Measurements from ENCODE around the gene ADAM15.

ADAM15 gene

DNA sequence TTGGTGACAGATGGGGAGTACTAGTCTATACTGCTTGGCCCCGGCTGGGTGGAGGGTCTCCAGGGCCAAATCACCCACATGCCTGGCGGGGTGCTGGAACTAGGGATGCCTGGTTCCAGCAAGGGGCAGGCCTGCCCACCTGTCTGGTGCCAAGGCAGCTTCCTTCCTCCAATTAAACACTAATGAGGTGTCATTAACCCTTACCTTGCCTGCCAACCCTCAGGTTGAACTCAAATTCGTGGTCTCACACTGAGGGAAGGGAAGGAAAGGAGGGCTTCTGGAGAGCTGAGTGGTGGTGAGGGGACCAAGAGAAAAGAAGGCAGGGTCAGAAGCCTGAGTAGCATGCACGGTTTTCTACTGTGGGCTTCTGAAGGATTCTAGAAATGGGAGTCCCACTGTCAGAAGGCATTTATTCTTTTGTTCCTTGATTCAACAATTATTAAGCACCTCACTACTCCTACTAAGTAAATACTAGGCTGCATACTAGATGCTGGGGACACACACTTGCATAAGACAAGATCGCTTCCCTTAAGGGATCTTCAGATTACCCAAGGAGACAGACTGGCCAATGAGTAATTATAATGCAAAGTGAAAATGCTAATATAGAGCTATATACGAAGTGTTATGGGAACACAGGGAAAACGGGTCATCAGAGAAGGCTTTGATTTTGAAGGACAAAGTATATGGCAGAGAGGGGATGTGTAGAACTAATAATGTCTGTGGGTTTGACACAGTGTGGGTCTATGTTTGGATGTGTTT lies 21.6 kb downstream of the ADAM15 start:
- no peak for DNase-seq

DNA sequence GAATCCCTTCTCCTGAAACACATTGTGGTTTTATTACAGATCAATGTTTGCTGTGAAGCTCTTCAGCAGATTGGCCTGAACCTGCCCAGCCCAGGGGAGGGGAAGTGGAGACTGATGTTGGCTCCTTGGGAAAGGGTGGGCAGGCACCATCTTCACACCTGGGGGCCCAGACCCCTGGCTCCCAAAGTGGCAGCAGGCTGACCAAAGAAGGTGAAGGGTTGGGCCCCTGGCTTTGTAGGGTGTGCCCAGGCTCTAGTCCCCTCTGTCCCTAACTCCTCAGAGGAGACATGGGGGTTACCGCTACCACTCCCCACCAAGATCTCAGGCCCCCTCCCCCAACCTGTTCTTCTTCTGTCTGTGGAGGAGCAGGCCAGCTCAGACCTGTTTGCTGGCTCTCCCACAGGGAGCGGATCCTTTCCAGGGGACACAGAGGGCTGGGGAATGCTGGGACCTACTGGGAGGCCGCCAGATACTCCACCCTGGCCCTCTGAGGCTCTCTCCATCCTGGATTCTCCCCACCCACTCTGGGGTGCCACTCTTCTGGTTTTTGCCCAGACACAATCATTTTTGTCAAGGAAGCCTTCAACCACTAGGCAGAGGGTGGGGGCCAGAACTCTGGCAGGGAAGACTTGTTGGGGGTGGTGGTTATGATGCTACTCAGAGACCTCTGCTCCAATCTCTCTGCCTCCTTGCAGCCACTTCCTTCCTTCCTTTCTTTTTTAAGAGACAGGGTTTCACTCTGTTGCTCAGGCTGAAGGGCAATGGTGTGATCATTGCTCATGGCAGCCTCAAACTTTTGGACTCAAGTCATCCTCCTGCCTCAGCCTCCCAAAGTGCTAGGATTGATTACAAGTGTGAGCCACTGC lies 22.5 kb downstream of the ADAM15 start:
- DNase-seq, result no peak

DNA sequence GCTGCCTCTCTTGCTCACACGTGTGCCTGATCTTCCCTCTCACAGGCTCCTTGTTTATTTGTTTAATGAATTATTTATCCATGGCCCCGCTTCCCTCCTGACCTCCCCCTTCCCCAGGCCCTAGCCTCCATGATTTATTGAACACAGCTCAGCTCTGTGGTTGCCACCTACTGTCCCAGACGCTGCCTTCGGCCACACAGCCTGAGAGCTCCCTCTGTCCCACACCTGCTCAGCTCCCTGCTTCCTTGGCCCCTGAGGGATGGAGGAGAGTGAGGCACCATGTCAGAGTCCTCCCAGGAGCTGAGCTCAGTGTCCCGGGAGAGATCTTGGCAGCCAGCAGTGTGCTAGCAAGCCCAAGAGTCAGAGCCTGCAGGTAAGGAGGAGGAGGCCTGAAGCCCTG lies 24.4 kb downstream of the ADAM15 start:
- DNase-seq, result no peak

DNA sequence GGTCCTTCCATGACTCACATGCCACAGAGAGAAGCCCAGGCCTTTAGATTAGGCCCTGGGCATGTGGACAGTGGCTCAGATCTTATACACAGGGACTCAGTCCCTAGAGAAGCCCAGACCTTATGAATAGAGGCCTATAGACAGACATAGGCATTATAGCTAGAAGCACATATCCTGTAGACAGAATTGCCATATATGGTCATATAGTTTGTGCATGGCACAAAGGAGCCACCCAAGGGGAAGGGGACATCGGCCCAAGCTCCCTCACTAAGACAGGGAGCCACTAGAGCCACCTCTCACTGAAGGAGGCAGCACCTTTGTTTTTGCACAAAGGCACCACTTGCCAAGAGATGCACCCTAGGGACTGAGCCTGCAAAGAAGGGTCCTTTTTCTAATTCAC lies 25.3 kb downstream of the ADAM15 start:
- DNase-seq, result no peak

DNA sequence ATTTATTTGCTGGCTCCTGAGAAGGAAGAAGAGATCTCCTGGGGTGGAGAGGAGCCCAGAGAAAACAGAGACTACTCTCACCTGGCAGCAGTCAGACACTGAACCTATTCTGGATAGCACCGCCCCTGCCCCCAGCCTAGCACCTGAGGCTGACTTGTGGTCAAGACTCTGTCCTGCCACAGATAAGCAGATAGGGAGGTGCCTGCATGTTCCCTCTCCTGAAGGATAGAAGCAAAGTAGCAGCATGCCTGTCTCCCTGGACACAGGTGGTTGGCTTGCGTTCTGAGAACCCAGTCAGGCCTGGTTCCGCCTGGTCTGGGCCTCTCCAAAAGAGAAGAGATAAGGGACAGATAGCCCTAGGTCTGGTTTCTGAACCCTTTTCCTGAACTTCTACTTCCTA lies 26.2 kb downstream of the ADAM15 start:
- DNase-seq, result no peak

DNA sequence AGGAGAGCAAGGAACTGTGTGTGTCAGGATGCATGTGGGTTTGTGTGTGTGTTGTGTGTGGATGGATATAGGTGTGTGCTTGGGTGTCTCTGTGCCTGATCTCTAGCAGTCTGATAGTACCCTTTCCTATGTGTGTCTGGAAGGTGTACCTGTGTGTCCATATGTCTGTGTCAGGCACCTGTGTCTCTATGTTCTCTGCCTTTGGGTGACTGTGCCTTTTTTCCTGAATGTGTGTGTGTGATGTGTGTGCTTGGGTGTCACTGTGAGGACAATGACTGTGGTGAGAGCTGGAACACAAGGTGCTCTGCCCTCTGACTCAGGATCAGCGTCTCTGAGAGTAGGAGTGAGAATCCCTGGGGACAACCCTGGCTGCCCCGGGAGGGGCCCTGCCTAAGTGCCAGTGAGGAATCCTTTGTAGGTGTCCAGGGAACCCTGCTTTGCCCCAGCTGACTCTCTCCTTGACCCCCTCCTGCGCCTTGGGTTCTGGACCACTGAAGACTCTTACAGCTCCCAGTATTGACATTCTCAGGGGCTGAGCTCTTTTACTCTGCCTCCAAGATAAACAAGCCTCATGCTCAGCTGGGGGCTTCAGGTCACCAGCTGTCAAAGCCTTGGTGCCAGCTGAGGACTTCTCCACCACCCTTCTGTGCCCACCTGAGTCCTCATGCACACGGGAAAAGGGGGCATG lies 26.8 kb downstream of the ADAM15 start:
- DNase-seq, result peak; percentile 23

DNA sequence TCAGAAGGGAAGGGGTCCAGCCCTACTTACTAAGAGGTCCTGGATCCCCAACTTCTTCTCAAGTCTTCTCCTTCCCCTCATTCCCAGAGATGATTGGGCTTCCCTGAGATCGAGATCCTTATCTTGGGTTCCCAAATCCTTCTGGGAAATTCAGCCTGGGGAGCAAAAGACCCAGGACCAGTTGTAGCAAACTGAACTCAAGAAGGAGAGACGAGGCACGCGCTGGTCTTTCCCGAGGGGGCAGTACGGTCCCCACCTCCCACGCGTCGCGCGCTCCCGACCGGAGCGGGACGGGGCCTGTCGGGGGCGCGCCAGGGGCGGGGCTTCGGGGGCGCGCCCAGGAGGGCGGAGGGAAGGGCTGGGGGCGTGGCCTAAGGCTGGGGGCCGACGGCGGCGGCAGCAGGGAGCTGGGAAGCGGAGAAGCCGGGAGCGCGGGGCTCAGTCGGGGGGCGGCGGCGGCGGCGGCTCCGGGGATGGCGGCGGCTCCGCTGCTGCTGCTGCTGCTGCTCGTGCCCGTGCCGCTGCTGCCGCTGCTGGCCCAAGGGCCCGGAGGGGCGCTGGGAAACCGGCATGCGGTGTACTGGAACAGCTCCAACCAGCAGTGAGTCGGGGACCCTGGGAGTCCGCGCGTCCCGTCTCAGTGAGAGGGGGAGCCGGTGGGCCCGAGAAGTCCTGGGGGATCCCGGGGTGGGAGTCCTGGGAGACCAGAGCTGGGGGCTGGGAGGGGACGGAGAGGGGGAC lies 27.5 kb downstream of the ADAM15 start, which contains the start of gene EFNA3:
TSS of gene EFNA3 (plus strand) at position 369 of the 741 bp plus-strand sequence. CDS start at position 474, 105 bp downstream.
- peak; percentile 54 for DNase-seq

DNA sequence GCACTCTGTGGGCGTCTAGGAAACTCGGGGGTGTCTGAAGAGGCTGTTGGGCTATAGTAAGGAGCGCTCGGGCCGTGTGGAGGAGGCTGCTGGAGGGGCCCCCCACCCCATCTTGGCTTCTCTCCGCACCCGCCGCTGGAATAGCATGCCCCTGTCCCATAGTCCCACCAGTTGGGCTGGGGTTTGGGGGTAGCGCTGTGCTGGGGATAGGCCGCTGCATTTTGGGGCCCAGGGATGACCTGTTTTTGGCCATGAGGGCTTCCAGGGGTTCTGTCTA lies 28.0 kb downstream of the ADAM15 start:
- no peak for DNase-seq

DNA sequence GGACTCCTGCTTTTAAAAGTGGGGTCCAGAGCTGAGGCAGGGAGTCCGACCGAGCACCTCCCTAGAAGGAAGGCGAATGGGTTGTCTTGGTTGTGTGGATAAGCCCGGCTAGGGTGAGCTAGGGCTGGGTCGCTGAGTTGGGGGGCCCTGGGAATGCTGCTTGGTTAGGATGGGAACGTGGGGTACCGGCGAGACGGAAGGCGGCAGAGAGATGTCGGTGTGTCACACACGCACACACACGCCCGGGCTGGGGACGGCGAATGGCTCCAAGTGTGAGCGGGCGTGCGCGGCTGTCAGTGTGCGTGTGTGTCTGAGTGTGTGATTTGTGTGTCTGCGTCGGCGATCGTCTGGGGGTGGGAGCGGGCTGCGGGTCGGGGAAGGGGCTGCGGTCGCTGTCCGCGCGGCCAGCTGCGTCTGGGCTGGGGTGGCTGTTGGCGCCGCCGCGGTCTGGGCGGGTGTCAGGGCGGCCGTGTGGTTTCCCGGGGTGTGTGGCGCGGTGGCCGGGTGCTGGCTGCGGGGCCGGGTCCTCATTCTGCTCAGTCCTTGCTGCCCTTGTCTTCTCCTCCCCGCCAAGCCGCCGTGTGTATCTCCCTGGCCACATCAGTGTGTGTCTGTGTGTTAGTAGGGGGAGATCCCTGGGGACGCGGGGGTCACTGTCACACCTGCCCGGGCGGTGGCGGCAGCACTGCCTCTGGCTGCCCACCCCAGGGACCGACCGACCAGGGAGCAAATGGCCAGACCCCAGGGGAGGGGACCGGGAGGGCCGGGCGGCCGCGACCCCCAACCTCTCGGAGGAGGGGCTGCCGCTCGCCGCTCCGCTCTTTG lies 28.6 kb downstream of the ADAM15 start:
- DNase-seq, result no peak

DNA sequence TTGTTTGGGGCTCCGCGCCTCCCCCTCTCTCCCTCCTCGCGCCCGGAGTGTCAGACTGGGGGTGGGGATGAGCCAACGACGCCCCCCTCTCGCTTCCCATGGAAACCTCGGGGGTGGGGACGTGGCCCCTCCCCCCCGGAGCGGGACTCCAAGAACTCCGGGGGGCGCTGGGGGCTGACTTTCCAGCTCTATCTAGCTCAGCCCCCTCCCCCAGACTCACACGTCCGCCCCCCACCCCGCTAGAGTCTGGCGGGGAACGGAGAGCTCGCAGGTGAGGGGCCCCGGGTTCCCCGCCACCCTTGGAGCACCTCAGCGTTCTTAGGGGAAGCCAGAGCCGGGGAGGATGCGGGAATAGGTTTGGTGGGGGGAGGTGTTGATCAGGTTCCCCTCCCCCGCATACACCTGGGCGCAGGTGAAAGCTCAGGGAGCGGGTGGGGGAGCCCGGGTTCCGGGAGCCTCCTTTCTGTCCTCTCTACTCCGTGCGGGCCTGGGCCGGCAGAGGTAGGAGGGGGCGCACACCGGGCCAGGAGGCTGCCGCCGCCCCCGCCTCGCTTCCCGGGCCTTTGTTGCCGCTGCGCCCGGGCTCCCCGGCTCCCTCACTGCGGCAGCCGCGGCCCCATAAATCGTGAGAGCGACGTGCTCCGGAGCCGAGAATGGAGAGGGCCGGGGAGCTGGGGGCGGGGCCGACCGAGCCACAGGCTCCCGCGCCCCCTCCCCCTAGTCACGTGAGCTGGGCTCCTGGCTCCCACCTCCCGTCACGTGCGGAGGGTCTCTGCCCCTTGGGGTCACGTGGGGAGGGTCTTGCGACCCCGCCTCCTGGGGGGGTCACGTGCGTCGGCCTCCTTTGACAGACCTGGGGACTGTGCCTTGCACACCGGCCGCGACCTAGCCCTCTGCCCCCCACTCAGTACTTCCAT lies 29.5 kb downstream of the ADAM15 start:
- DNase-seq, result no peak

DNA sequence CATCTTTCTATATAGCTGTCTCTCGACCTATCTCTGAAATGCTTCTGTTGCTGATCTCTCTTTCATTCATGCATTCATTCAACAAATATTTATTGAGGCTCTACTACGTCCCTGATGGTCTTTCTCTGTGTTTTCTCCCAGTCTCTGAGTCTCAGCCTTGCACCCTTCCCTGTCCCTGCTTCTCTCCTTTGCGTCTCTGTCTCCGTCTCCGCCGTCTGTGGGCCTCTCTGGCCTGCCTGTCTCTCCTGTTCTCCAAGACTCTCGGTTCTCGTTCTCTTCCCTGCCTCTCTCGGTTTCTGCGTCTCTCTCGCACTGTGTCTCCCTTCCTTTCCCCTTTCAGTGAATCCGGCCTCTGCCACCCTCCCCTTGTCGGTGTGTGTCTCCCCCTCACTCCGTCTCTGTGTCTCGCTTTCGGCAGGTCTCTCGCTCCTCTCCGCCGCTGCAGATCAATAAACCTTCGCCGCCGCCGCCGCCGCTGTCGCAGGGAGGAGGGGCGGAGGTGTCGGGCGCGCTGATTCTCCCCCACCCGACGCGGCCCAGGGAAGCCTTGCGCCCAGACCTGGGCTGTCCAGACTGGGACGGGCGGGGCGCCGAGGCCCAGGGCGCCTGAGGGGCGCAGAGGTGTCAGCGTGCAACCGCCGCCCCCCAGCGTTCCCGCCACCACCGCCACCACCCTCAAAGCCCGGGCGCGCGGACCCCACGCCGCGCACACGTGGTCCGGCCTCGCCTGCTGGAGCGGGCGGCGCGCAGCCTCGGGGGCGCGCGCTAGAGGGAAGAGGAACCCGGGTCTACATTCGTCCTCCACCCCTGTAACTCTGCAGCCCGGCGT lies 30.6 kb downstream of the ADAM15 start:
- no peak for DNase-seq

DNA sequence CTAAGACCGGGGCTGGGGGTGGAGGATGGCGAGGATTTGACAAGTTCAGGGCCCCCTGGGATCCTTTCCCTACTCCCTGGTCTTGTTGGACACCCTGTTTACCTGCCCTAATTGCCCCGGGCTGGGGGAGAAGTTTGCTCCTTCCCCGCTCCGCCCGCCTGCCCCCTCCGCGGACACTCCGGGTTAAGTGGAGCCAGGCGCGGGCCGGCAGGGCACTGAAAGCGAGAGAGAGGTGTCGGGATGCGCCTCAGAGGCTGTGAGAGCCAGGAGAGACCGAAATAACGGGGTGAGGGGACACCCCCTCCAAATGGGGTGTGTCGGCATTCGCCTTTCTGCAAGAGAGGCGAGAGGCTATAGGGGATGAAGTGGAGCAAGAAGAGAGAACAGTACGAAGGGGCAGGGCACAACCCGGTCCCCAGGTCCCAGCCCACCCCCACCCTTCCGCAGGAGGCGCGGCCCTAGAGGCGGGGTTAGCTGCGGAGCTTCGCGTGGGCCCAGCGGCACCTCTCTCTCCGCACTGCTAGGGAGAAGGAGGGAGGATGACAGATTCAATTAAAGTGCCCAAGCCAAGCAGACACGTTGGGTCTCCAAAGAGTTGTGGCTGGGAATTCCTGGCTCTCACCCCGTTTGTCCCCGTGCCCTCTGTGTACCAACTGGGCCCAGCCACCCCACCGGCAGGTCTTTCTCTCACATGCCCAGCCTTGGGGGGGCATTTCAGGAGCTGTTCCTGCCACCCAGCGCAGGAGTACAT lies 31.4 kb downstream of the ADAM15 start:
- DNase-seq, result no peak

DNA sequence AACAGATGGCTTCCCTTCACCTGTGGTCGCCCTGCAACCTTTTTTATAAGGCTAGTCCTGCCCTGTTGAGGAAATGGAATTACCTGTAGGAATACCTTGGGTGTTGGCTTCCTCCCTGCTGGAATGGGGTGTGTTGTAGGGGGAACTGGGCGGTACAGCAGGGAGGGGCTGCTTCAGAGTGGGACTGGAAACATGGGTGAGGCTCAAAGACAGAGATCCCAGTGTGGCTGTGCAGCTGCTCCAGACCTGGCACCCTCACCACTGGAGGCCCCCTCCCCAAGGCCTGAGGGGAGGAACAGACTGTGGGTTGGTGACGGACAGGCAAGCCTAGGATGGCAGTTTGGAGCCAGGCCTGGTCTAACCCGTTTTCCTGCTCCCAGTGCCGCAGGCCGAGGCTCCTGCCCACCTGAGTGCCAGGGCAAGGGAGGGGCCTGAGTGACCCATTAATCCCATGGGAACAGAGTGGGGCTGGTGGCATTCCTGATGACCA lies 32.0 kb downstream of the ADAM15 start:
- no peak for DNase-seq

DNA sequence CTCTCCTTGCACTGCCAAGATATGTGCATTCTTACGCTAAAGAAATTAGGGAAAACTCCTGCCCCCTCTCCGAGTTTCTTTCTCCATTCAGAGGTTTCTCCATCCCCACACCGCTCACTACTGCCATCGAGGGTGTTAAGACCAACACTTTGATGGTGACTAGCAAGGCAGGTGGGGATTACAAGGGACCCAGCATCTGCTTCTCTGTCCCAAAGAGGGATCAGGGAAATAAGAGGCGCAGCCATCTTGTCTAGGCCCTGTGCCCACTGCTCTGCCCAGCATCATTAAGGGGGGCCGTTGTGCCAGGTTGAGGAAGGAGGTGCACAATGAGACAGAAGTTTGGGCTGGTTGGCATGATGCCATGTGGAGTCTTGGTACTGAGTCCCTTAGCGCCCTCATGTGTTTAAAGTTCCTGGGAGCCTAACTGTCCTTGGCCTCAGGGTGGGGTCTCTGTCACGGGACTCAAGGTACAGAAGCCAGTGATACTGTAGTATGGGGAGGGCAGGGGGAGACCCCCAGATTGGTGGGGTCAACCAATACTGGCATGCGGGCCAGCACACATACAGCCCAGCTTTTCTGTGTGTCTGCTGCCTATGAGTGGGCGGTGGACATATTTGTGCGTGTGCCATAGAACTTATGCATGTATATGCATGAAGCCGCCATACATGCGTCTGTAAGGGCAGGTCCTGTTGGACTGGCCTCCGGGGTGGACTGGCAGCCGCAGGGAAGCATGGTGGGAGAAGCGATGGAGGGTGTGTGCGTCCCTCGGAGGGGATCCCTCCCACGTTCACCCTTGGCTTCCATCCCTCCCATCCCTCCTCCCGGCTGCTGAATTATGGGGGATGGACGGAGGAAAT lies 33.0 kb downstream of the ADAM15 start:
- DNase-seq, result peak; percentile 38

DNA sequence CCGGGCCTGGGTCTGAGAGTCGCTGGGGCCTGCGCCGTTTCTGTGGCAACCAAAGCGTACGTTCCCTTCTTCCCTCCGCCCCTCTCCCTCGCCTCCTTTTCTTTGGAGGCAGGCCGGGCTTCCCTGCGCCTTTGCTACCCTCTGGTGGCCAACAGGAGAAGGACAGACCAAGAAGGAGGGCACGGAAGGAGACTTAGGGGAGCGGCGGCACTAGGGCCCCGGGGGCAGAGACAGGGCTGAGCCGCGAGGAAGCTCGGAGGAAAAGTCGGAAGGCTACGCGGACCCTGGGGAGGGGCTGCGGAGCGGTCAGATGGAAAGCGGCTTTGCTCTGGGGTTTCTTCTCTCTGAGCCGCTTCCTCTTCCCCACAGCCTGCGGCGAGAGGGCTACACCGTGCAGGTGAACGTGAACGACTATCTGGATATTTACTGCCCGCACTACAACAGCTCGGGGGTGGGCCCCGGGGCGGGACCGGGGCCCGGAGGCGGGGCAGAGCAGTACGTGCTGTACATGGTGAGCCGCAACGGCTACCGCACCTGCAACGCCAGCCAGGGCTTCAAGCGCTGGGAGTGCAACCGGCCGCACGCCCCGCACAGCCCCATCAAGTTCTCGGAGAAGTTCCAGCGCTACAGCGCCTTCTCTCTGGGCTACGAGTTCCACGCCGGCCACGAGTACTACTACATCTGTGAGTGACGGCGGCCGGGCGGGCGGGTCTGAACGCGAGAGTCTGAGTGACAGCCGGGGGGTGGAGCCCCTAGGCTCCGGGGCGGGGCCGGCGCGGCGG lies 33.8 kb downstream of the ADAM15 start:
- DNase-seq, result peak; percentile 95

DNA sequence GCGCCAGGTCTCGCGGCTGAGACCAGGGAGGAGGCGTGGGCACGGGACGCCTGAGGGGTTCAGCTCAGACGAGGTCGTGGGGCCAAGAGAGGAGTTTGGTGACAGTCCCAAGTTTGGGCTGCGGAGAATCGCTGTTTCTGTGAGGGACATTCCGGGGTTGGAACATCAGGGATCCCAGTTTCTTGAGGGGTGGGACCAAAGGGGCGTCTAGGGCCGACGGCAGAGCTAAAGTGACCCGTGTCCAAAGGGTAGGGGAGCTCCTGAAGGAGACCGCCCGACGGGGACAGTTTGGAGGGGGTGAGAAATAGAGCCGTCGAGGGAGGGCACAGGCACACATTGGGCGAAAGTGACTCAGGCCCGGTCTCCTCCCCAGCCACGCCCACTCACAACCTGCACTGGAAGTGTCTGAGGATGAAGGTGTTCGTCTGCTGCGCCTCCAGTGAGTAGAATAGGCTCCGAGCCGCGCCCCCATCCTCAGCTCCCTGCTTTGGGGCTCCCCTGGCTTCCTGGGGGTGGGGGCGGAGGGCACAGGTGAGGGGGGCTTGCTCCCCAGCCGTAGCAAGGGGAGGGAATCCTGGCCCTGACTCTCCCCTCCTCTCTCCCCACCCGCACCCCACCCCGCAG lies 34.5 kb downstream of the ADAM15 start:
- DNase-seq, result peak; percentile 60

Measured in fibroblast of skin of back (primary cell).